GM18867 (cell line): Measurements from ENCODE around the gene CD53.

Source experiments
- ATAC-seq: cut with Tn5 transposase; IDR thresholded peaks from one replicate; pipeline ENCODE4 v1.9.1; 2021; ENCODE audit warnings: mild to moderate bottlenecking, moderate library complexity; ENCODE audit not compliant: unreplicated experiment

Gene CD53

DNA sequence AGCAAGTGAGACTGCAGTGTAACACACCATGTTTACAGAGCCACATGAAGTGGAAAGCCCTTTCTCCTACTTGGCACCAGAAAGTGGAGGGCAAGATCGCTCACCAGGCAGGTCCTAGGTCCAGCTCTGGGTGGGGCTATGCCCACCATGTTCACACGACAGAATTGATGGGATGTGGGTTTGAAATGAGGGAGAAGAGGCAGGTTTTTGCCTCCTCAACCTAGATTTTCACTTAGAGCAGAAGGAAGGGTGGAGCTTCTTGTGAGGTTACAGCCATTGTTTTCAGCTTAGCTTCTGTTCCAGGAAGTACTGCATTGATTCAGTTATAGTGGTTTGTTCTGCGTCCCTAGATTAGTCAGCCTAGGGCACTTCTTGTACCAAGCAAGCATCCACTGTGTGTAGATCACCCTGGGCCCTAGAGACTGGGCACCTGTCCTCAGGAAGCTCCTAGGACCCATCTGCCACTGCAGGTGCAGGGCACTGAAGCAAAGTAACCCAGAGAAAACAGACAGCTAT lies 2.3 kb downstream of the CD53 start:
- peak; percentile 41 for ATAC-seq

DNA sequence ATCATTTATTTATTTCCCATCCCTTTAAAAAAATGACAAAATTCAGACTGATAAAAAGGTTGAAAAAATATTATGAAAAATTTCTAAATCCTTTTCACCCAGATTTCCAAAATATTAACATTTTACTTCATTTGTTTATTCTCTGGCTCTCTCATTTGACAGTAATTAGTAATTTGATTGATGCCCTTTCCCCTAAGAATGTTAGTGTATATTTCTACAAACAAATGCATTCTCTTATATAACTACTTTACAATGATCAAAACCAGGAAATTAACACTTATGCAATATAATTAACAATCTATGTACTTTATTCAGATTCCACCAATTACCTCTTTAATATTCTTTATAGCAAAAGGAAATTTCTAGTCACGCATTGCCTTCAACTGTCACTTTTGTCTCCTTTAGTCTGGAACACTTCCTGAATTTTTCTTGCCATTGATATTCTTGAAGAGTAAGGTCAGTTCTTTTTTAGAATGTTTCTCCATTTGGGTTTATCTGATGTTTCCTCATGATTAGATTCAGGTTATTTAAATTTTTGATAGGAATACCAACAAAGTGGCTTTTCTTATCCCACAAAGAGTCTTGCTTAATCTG lies 3.9 kb downstream of the CD53 start:
- no peak for ATAC-seq

DNA sequence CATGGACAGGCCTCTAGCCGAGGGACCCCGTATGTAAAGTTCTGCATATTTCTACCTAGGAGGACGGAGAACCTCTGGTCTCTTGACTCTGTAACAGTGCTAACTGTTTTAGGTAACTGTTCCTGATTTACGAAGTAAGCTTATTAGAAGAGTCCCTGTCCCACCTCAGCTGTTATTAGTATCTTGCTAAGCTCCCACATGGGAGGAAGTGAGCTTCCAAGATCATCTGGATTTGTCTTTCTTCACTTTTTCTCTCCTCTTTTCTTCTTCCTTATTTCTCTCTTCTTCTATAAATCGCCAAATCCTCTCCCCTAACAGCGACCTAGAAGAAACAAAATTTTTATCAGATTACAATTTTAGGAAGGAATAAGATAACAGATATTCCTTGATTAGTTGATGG lies 4.4 kb downstream of the CD53 start:
- ATAC-seq = no peak

- no peak for ATAC-seq
Measured at GRCh38 chr1:110877776-110878175, 4.8 kb downstream of the CD53 start.

DNA sequence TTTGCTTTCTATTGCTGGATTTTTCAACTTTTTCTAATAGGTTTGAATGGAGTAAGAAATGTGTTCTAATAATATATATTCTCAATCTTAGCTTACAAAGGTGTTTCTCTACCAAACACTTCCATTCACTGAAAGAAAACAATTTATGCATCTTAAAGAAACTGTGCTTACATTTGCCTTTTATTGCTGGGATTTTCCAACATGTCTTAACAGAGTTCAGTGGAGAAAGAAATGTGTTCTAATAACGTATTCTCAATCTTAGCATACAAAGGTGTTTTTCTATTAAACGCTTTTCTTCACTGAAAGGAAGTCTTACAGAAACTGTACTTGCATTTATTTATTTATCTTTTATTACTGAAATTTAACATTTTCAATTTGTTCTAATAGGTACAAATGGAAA lies 5.6 kb downstream of the CD53 start:
- ATAC-seq = no peak

DNA sequence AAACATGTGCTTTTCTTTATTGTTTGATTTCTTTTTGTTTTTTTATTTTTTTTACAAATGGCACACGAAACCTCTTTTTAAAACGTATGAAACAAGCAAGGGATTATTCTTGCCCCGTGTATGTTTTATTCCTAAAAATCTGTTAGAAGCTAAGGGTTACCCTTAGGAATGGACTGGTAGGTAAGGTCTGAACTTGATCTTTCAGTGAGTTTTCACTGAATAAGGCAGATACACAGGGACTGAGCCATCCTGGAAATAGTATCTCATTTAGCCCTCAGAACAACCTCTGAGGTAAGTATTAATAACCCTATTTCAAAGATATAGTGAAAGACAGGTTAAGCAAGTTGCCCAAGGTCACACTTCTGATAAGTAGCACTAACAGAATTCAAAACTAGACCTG lies 6.0 kb downstream of the CD53 start:
- no peak for ATAC-seq

- ATAC-seq = peak; percentile 57
Measured at GRCh38 chr1:110879758-110880606, 7.0 kb downstream of the CD53 start.

DNA sequence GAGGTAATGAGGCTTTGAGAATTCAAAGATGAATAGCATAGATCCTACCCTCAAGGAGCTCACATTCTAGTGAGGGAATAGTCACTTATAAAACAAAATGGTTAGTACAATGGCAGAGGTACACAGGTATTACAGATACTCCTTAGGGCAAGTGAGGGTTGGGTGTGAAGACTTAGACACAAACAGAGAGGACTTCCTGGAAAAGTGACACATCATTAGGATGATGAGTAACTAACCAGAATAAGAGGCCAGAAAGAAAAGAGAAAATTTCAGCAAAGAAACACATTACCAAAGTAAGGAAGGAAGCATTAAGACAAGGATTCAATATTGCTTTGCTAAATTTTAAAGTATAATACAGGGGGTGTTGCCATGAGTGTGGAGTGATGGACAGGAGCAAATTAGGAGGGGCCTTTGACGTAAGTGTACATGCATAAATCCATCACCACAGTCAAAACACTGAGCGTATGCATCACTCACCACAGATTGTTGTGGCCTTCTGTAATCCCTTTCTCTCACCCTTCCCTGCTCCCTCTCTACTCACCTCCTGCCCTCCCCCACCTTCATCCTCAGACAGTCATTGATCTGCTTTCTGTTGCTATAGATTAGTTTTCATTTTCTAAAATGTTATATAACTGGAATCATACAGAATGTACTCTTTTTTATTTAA lies 7.9 kb downstream of the CD53 start:
- ATAC-seq = peak; percentile 24

GRCh38 chr1:110888049-110888448 lies 15.1 kb downstream of the CD53 start:
- ATAC-seq = no peak

- ATAC-seq = no peak
Measured at GRCh38 chr1:110888641-110889040, 15.7 kb downstream of the CD53 start.

- ATAC-seq = no peak
Measured at GRCh38 chr1:110890474-110891196, 17.7 kb downstream of the CD53 start.

DNA sequence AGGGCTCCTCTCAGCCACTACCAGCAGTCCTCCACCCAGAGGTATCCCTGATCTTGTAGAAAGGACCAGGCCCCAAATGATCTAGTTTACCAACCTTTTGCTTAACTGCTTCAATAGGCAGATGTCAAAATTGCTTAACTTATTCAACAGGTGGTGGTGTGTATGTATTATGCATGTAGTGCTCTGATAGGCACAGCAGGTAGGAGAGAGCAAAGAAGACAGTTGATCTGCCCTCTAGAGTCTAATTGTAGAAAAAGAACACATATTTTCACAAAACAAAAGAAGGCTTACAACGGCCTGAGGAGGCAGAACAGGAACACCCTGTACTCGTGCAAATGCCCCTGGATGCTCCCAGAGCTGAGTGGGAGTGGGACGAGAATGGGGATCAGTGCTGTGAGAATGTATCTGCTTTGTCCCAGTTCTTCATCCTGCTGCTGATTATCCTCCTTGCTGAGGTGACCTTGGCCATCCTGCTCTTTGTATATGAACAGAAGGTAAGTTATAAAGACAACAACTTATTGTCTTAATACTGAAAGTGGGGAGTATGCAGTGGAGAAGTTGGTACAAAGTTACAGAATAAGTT lies 21.1 kb downstream of the CD53 start:
- ATAC-seq = no peak

DNA sequence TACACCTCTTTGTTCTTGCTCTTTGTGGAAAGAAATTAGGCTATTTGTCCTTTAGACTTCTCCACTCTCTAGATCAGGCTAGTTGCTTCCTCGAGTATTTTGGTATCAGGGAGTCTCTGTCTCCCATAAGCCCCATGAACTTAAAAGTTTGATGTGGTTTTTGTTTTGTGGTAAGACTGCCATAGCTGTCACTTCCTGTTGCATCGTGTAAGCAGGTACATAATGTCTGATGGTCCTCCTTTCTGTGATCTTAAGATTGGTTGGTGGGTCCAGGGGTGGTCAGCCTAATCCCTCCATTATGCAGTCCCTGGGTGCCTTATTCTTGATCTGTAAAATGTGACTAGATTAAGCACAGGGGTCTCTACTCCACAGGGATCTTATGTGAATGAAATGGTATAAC lies 23.1 kb downstream of the CD53 start:
- no peak for ATAC-seq

DNA sequence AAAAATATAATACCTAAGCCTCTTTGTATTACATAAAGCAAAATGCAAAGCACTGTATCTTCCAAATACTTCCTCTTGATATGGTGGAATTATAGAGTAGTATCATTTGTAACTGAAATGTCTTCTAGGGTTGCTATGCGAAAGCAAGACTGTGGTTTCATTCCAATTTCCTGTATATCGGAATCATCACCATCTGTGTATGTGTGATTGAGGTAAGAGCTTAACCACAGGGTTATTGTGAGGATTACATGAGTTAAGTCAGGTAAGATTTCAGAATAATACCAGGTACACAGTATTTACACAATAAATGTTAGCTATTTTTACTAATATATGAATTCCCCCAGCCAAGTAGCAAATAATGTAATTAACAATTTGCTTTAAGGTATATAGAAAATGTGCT lies 24.7 kb downstream of the CD53 start:
- ATAC-seq = no peak

DNA sequence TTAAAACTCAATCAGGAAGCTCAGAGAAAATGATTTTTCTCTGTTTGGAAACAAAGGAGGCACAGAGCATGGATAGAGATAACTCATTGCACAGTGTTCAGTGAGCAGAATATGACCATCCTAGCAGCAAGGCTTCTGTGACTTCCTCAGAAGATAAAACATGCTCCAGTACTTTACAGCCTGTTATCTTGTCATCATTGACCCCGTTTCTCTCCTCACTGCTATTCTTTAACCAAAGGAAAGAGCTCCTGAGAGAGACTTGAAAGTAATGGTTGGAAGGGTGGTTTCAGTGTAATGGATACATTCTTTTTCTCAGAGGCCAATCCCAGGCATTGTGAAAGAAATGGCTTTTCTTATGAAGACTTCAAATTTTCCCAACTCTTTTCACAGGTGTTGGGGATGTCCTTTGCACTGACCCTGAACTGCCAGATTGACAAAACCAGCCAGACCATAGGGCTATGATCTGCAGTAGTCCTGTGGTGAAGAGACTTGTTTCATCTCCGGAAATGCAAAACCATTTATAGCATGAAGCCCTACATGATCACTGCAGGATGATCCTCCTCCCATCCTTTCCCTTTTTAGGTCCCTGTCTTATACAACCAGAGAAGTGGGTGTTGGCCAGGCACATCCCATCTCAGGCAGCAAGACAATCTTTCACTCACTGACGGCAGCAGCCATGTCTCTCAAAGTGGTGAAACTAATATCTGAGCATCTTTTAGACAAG lies 25.9 kb downstream of the CD53 start:
- no peak for ATAC-seq

- ATAC-seq = no peak
Measured at GRCh38 chr1:110899458-110899843, 26.5 kb downstream of the CD53 start.

DNA sequence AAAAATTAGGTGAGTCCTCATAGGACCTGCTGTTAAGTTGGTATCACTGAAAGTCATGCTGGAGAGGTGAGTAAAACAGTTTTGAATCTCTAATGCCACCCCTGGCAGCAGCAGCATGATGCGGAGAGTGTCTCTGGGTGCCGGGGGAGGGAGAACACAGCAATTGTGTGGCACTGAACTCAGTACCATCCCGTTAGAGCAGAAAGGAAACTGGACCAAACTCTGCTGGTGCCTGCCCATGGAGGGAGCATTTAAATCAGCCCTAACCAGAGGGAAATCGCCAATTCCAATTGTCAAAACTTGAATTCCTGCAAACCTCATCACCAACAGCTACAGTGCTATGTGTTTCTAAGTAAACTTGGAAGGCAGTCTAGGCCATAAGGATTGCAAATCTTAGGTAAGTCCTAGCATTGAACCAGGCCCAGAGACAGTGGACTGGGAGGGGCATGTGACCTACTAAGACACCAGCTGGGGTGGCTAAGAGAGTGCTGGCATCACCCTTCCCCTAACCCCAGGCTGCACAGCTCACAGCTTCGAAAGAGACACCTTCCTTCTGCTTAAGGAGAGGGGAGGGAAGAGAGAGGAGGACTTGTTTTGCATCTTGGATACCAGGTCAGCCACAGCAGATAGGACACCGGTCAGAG lies 30.0 kb downstream of the CD53 start:
- ATAC-seq = no peak

DNA sequence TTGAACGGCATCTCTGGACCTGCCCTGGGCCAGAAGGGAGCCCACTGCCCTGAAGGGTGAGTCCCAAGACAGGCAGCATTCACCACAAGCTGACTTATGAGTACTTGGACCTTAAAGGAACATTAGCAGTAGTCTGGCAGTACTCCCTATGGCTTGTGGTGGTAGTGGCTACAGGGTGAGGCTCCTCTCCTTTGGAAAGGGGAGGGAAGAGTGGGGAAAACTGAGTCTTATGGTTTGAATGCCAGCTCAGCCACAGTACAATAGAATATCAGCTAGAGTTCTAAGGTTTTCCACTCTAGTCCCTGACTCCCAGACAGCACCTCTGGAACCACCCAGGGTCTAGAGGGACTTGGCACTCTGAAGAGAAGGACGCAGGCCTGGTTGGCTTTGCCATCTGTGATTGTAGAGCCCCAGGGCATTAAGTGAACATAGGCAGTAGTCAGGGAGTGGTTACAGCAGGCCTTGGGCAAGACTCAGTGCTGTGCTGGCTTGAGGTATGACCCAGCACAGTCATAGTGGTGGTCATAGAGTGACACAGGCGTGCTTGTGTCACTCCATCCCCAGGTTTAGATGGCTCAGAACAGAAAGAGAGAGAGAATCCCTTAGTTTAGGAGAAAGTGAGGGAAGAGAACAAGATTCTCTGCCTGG lies 31.0 kb downstream of the CD53 start:
- no peak for ATAC-seq

DNA sequence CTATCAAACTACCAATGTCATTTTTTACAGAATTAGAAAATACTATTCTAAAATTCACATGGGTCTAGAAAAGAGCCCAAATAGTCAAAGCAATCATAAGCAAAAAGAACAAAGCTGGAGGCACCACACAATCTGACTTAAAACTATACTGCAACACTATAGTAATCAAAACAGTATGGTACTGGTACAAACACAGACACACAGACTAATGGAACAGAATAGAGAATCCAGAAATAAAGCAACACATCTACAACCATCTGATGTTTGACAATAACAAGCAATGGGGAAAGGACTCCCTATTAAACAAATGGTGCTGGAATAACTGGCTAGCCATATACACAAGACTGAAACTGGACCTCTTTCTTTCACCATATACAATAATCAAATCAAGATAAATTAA lies 39.8 kb downstream of the CD53 start:
- no peak for ATAC-seq
